Small intestine (tissue), 16 donors: ENCODE data around the gene CYP4F2. TPM values are rescaled to one million over a fixed set of nuclear protein-coding genes. Genes with fewer than 3 reads are reported as not detected.

Experiments used
- DNase-seq, 2 donors: peaks; one replicate each; pipeline versions ENCODE4 v3.0.0 to v3.0.0-alpha.2; 2013
- FAIRE-seq: peaks from 2 replicates; lab custom pipeline; 2012; peaks lifted over from hg19 to GRCh38; lab: Jason Lieb, UNC
- H3K27ac ChIP-seq, 3 donors: one replicate each; pipeline ENCODE4 v1.5.1; 2013; ENCODE audit warnings: low read length in 2 of 3, mild to moderate bottlenecking in 2 of 3, control low read depth in 1 of 3, inconsistent platforms in 1 of 3, low read depth in 1 of 3, moderate library complexity in 1 of 3
- H3K27me3 ChIP-seq, 3 donors: one replicate each; pipeline ENCODE4 v1.6.1; 2013; ENCODE audit warnings: low read length in 3 of 3, inconsistent platforms in 1 of 3; ENCODE audit not compliant: control insufficient read depth in 3 of 3, insufficient read depth in 3 of 3
- H3K36me3 ChIP-seq, 3 donors: one replicate each; pipeline ENCODE4 v1.6.1; 2013; ENCODE audit warnings: low read length in 3 of 3, inconsistent platforms in 1 of 3, low read depth in 1 of 3, mild to moderate bottlenecking in 1 of 3, moderate library complexity in 1 of 3; ENCODE audit not compliant: control insufficient read depth in 3 of 3, insufficient read depth in 2 of 3
- H3K4me1 ChIP-seq, 3 donors: one replicate each; pipeline ENCODE4 v1.6.1; 2013; ENCODE audit warnings: low read length in 2 of 3, inconsistent platforms in 1 of 3, low read depth in 1 of 3, mild to moderate bottlenecking in 1 of 3, moderate library complexity in 1 of 3; ENCODE audit not compliant: control insufficient read depth in 3 of 3, insufficient read depth in 2 of 3
- H3K4me3 ChIP-seq, 3 donors: one replicate each; pipeline ENCODE4 v1.5.1; 2013; ENCODE audit warnings: low read length in 3 of 3, control low read depth in 1 of 3, inconsistent platforms in 1 of 3, low read depth in 1 of 3, mild to moderate bottlenecking in 1 of 3, moderate library complexity in 1 of 3
- H3K9me3 ChIP-seq, 2 donors: one replicate each; pipeline ENCODE4 v1.6.1; 2013; ENCODE audit warnings: low read depth in 1 of 2, low read length in 1 of 2; ENCODE audit not compliant: control insufficient read depth in 2 of 2, insufficient read depth in 1 of 2
- WGBS, 3 donors: extraction: QIAGEN DNeasy Blood & Tissue Kit; methylation state at CpG; one replicate each; pipeline ENCODE4 v1.1.7; 2013; 5-methylcytosine and 5-hydroxymethylcytosine counted together
- long read RNA-seq, 10 donors: transcript quantifications; one replicate each; lab custom pipeline, GENCODE V29; 2026
- polyA plus RNA-seq, 4 donors: library from polyadenylated mRNA; stranded (reverse) in 3 of 4; unstranded in 1 of 4; fragments of 200-250 nt in 3 of 4; fragments of 120-200 nt in 1 of 4; gene quantifications; one replicate each; pipeline versions ENCODE4 v1.2.1 to v1.2.3, GENCODE V29; 2013
- donor health status: healthy with polysubstance abuse.
- donor health status: control.
- donor health status: control.
- donor health status: Bipolar disorder and iron deficiency.
- donor health status: healthy.

Gene CYP4F2
- polyA plus RNA-seq: 100 to 1,000 TPM in 1 of 4 donors, 10 to 100 TPM in 1, 1 to 10 TPM in 2; 3.8 to 135 (median 26.3) TPM
- long read RNA-seq, donor 1: 0 reads
- long read RNA-seq, donor 2, partial matches to known transcripts: 0 of 1 reads
- long read RNA-seq, donor 2, other reads (novel, unspliced or antisense): 0 of 1 reads
- long read RNA-seq, donor 3: 0 reads
- long read RNA-seq, donor 4: 0 reads
- long read RNA-seq, donor 5: 0 reads
- long read RNA-seq, donor 6: 0 reads
- long read RNA-seq, donor 7: 0 reads
- long read RNA-seq, donor 8: 0 reads
- long read RNA-seq, donor 9: 0 reads
- long read RNA-seq, donor 10: 0 reads

GRCh38 chr19:15897738-15898276 lies at the start of gene CYP4F2:
CYP4F2 (minus strand) TSS chr19:15898074; CDS start chr19:15897611, 463 bp downstream.
- Histone ChIP-seq H3K27ac (peak within 1 kb of the TSS in 1 of 3 donors; percentile 38), H3K36me3 (no peaks in the 10 kb centered on the region), H3K4me1 (peaks cover 0 to 12% (median 0%) of the 10 kb centered on the region in 3 donors), H3K4me3 (peak within 1 kb of the TSS in 1 of 3 donors; percentile 43), H3K27me3 (peaks cover 0 to 5% (median 3%) of the 10 kb centered on the region in 3 donors), H3K9me3 (peaks cover 0 to 2% of the 10 kb centered on the region in 2 donors)
- FAIRE-seq (no peak), DNase-seq (peak; percentile 6 to 91)
- 28 to 75% (median 47%) methylated on average over 3 of the region's 3 CpGs for WGBS, 3 donors

DNA sequence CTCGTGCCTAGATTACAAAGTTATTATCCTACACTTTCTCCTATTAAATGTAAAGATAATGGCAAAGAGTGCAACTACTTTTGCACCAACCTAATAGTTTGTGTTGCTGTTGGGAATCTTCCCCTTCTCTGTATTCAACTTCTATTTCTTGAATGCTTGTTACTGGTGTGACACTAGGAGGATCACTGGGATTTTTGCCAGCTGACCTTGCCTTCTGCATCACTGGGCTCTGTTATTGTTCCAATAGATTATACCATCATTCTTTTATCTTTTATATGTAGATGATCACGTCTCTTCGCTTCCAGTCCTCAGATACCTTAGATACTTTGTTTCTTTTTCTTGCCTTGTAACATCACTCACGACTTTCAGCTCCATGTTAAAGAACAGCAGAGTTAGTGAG lies 47.4 kb upstream of the CYP4F2 start:
- no peak for DNase-seq
- no peak for FAIRE-seq
- WGBS, 3 donors: 39 to 50% (median 40%) methylated on average over 4 of the region's 4 CpGs
- no peak overlapping the region for H3K27ac ChIP-seq
- no peak overlapping the region for H3K4me3 ChIP-seq
- no peaks in the 10 kb centered on the region for H3K4me1 ChIP-seq
- H3K9me3 ChIP-seq: peaks cover 0 to 11% of the 10 kb centered on the region in 2 donors
- no peaks in the 10 kb centered on the region for H3K36me3 ChIP-seq
- no peaks in the 10 kb centered on the region for H3K27me3 ChIP-seq

DNA sequence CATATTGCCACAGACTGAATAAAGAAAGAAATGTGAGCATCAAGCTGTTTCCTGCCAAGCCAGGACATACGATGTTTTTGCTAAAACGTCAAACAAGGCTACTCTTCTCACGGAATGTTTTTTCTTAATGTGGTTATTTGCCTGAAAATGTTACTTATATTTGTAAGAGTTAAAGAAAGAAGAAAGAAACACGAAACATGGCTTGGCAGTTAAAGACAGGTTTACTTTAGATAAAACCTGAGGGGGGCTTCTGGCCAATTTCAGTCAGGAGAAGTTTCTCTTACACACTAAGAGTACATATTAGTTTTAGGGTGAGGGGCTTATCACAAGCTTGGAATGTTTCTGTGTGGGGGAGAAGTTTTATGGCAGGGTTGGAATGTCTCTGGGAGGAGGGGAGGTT lies 46.5 kb upstream of the CYP4F2 start:
- Histone ChIP-seq H3K4me1 (no peaks in the 10 kb centered on the region), H3K27ac (no peak overlapping the region), H3K4me3 (no peak overlapping the region), H3K27me3 (no peaks in the 10 kb centered on the region), H3K36me3 (no peaks in the 10 kb centered on the region), H3K9me3 (peaks cover 0 to 10% of the 10 kb centered on the region in 2 donors)
- WGBS, 3 donors: 62 to 66% (median 62%) methylated on average over 4 of the region's 4 CpGs
- DNase-seq: no peak
- no peak for FAIRE-seq

DNA sequence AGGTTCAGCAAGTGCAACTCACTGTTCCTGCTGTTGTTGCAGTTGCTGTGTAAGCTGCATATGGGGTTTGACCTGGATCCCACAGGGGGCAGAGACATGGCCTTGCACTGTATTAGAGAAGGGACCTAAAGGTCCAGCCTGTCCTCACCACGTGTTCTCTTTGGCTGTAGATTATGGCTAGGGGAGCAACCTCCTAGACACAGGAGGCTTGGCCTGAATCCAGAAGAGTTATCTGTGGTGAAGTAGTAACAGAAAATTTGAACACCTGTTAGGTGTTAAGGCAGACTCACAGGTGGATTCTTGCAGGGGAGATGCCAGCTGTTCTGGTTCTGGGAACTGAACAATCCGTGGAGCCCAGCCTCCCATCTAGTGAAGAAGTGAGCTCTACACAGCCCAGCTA lies 39.9 kb upstream of the CYP4F2 start:
- Histone ChIP-seq H3K36me3 (no peaks in the 10 kb centered on the region), H3K4me3 (no peak overlapping the region), H3K9me3 (peaks cover 0 to 6% of the 10 kb centered on the region in 2 donors), H3K27me3 (peaks cover 0 to 15% (median 0%) of the 10 kb centered on the region in 3 donors), H3K27ac (no peak overlapping the region), H3K4me1 (peaks cover 0 to 3% (median 0%) of the 10 kb centered on the region in 3 donors)
- DNase-seq: no peak
- WGBS, 3 donors: 18 to 50% (median 37%) methylated on average over 2 of the region's 2 CpGs
- FAIRE-seq: no peak

GRCh38 chr19:15936950-15937349 lies 39.1 kb upstream of the CYP4F2 start:
- FAIRE-seq: no peak
- peaks cover 0 to 6% of the 10 kb centered on the region in 2 donors for H3K9me3 ChIP-seq
- peaks cover 0 to 3% (median 0%) of the 10 kb centered on the region in 3 donors for H3K4me1 ChIP-seq
- no peak overlapping the region for H3K27ac ChIP-seq
- no peak for DNase-seq
- 74 to 96% (median 84%) methylated on average over 2 of the region's 2 CpGs for whole genome bisulfite sequencing, 3 donors
- peaks cover 0 to 15% (median 0%) of the 10 kb centered on the region in 3 donors for H3K27me3 ChIP-seq
- H3K36me3 ChIP-seq: no peaks in the 10 kb centered on the region
- no peak overlapping the region for H3K4me3 ChIP-seq

DNA sequence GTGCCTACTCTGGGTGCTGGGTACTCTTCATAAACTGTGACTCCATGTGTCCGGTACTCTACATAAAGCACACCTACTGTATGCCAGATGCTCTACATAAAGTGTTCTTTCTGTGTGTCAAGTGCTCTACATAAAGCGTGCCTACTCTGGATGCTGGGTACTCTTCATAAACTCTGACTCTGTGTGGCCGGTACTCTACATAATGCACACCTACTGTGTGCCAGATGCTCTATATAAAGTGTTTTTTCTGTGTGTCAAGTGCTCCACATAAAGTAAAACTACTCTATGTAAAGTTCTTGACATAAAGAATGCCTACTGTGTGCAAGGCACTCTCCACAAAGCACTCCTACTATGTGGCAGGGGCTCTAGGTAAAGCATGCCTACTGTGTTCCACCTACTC lies 38.3 kb upstream of the CYP4F2 start:
- H3K36me3 ChIP-seq: no peaks in the 10 kb centered on the region
- H3K4me3 ChIP-seq: no peak overlapping the region
- WGBS, 3 donors: 78 to 85% (median 84%) methylated on average over 3 of the region's 3 CpGs
- FAIRE-seq (no peak), DNase-seq (no peak)
- peaks cover 0 to 15% (median 0%) of the 10 kb centered on the region in 3 donors for H3K27me3 ChIP-seq
- peaks cover 0 to 6% of the 10 kb centered on the region in 2 donors for H3K9me3 ChIP-seq
- no peak overlapping the region for H3K27ac ChIP-seq
- H3K4me1 ChIP-seq: peaks cover 0 to 3% (median 0%) of the 10 kb centered on the region in 3 donors

GRCh38 chr19:15935167-15935702 lies 37.4 kb upstream of the CYP4F2 start:
- H3K27me3 ChIP-seq: peaks cover 0 to 15% (median 0%) of the 10 kb centered on the region in 3 donors

GRCh38 chr19:15934332-15935078 lies 36.6 kb upstream of the CYP4F2 start, which contains the start of gene CYP4F11:
CYP4F11 (minus strand) TSS chr19:15934529; CDS start chr19:15934408, 121 bp downstream.
- Histone ChIP-seq H3K36me3 (no peaks in the 10 kb centered on the region), H3K4me3 (peak within 1 kb of the TSS in 1 of 3 donors; percentile 36), H3K27me3 (peaks cover 0 to 15% (median 0%) of the 10 kb centered on the region in 3 donors), H3K27ac (peak within 1 kb of the TSS in 1 of 3 donors; percentile 82), H3K4me1 (peaks cover 0 to 3% (median 0%) of the 10 kb centered on the region in 3 donors), H3K9me3 (peaks cover 0 to 6% of the 10 kb centered on the region in 2 donors)
- WGBS, 3 donors: 16 to 52% (median 29%) methylated on average over 10 of the region's 10 CpGs
- peak; percentile 42 to 99 for DNase-seq
- FAIRE-seq: no peak

More at GRCh38 chr19:15935167-15935702, 37.4 kb upstream of the CYP4F2 start:
- peak overlapping the region in 1 of 3 donors; percentile 71 for H3K27ac ChIP-seq
- H3K9me3 ChIP-seq: peaks cover 0 to 6% of the 10 kb centered on the region in 2 donors
- H3K36me3 ChIP-seq: no peaks in the 10 kb centered on the region
- WGBS, 3 donors: 8 to 42% (median 19%) methylated on average over 3 of the region's 3 CpGs
- DNase-seq: no peak
- H3K4me1 ChIP-seq: peaks cover 0 to 3% (median 0%) of the 10 kb centered on the region in 3 donors
- no peak overlapping the region for H3K4me3 ChIP-seq
- FAIRE-seq: no peak
